ENCODE data around the gene AMBRA1. TPM values are rescaled to one million over a fixed set of nuclear protein-coding genes. Genes with fewer than 3 reads are reported as not detected.

AMBRA1 gene
- total RNA-seq, 1 donor from 2014 or later = 27.8 TPM

- no peak for DNase-seq
These were observed 121.2 kb downstream of the AMBRA1 start for GRCh38 chr11:46472662-46472994.

- no peak for DNase-seq
These were observed 121.7 kb downstream of the AMBRA1 start for GRCh38 chr11:46471943-46472661.

GRCh38 chr11:46469926-46470325, 123.9 kb downstream of the AMBRA1 start:
- DNase-seq = no peak

- no peak for DNase-seq
These were observed 128.1 kb downstream of the AMBRA1 start for GRCh38 chr11:46465683-46466082.

GRCh38 chr11:46463701-46464421, 130.0 kb downstream of the AMBRA1 start:
- DNase-seq = peak; percentile 53

GRCh38 chr11:46461461-46461927, 132.3 kb downstream of the AMBRA1 start:
- no peak for DNase-seq

- no peak for DNase-seq
These were observed 135.3 kb downstream of the AMBRA1 start for GRCh38 chr11:46458491-46458890.

GRCh38 chr11:46457659-46458424, 136.0 kb downstream of the AMBRA1 start:
- DNase-seq = no peak

- DNase-seq = no peak
These were observed 136.8 kb downstream of the AMBRA1 start for GRCh38 chr11:46457021-46457420.

GRCh38 chr11:46456269-46457001, 137.4 kb downstream of the AMBRA1 start:
- no peak for DNase-seq

- DNase-seq = no peak
These were observed 138.0 kb downstream of the AMBRA1 start for GRCh38 chr11:46455834-46456233.

GRCh38 chr11:46452918-46453517, 140.8 kb downstream of the AMBRA1 start:
- DNase-seq = no peak

- DNase-seq = no peak
These were observed 142.1 kb downstream of the AMBRA1 start for GRCh38 chr11:46451759-46452158.

GRCh38 chr11:46450846-46451477, 142.9 kb downstream of the AMBRA1 start:
- DNase-seq = peak; percentile 40

- DNase-seq = no peak
These were observed 146.3 kb downstream of the AMBRA1 start for GRCh38 chr11:46447544-46447943.

GRCh38 chr11:46445920-46446771, 147.7 kb downstream of the AMBRA1 start:
- DNase-seq = peak; percentile 44

- DNase-seq = no peak
These were observed 148.5 kb downstream of the AMBRA1 start for GRCh38 chr11:46445192-46445919.

- no peak for DNase-seq
These were observed 149.5 kb downstream of the AMBRA1 start for GRCh38 chr11:46444305-46444704.

GRCh38 chr11:46438211-46438610, 155.6 kb downstream of the AMBRA1 start:
- no peak for DNase-seq

Measured in tongue (tissue), 2 donors.